GM12865 (cell line): ENCODE data around the gene E2F1.

Experiments
- DNase-seq: peaks from one replicate; pipeline ENCODE4 v3.0.0; 2010; ENCODE audit warnings: low read depth
- H3K4me3 ChIP-seq: 2 replicates; pipeline ENCODE4 v1.5.1; 2011; ENCODE audit warnings: mild to moderate bottlenecking, low read depth, low read length, control low read depth
- TF ChIP-seq, protein P1 (sequence below): IDR thresholded peaks from 2 replicates; pipeline ENCODE4 v1.5.1; 2011; ENCODE audit warnings: low read length, control low read depth, low read depth, inconsistent platforms; ENCODE audit not compliant: insufficient read depth; ENCODE audit errors: missing control alignments

The E2F1 gene

DNA sequence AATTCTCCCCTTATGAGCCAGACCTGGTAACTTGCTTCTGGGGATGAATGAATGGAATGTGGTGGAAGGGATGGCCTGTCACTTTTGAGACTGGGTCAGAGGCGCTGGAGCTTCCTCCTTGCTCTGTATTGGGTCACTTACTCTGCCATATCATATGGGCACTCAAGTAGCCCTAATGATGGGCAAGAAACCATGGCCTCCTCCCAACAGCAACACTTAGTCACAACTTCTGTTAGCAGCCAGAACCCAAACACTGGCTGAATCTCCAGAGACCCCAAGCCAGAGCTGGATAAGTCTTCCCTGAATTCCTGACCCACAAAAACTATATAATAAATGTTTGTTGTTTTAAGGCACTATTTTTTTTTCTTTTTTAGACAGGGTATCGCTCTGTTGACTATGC, 5.5 kb downstream of the E2F1 start:
- no peak for DNase-seq
- no peak overlapping the region for H3K4me3 ChIP-seq
- TF ChIP-seq, protein P1, sequence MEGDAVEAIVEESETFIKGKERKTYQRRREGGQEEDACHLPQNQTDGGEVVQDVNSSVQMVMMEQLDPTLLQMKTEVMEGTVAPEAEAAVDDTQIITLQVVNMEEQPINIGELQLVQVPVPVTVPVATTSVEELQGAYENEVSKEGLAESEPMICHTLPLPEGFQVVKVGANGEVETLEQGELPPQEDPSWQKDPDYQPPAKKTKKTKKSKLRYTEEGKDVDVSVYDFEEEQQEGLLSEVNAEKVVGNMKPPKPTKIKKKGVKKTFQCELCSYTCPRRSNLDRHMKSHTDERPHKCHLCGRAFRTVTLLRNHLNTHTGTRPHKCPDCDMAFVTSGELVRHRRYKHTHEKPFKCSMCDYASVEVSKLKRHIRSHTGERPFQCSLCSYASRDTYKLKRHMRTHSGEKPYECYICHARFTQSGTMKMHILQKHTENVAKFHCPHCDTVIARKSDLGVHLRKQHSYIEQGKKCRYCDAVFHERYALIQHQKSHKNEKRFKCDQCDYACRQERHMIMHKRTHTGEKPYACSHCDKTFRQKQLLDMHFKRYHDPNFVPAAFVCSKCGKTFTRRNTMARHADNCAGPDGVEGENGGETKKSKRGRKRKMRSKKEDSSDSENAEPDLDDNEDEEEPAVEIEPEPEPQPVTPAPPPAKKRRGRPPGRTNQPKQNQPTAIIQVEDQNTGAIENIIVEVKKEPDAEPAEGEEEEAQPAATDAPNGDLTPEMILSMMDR = no peak

DNA sequence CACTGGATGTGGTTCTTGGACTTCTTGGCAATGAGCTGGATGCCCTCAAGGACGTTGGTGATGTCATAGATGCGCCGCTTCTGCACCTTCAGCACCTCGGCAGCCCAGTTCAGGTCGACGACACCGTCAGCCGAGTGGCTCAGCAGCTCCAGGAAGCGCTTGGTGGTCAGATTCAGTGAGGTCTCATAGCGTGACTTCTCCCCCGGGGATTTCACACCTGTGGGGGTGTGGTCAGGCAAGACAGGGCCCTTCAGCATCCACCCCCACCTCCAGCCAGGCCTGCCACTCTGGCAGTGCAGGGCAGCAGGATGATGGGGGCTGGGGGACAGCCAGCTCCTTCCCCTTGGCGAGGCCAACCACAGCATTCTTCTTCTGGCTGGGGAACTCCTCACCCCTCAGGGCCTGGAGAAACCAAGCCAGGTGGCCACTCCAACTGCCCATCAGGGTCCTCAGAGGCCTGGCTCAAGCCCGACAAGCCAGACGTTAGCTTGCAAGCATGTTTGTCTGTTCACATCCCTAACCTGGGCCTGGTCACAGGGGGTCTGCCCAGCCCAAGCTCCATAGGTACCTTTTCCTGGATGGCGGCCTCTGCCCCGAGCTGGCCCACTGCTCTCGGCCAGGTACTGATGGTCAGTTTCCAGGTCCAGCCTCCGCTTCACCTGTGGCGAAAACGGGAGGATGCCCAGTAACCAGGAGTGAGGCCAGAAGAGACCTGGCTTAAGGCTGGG, 6.3 kb downstream of the E2F1 start:
- peak; percentile 78 for DNase-seq
- TF ChIP-seq, protein P1 = no peak
- H3K4me3 ChIP-seq = no peak overlapping the region

DNA sequence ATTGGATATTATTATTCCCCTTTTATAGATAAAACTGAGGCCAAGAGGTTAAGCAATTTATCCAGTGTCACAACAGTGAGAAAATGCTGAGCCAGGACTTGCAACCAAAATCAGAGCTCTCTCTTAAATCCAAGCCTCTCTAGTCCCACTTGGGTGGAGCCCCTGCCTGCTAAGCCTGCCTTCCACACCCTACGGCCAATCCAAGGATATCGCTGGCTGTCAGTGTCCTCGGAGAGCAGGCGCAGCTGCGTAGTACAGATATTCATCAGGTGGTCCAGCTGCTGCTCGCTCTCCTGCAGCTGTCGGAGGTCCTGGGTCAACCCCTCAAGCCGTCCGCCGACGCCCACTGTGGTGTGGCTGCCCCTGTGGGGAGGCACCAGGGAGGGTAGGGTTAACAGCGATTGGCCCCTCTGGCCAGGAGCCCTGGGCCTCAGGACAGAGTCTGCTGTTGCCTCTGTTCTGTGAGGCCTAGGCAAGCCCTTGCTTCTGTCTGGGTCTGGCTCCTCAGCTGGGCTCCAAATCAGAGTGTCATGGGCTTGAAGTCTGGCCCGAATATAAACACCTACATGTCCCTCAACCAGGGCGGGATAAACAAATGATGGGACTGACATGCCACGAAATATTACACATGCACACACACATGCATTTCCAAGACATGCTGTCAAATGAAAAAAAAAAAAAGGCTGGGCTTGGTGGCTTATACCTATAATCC, 8.0 kb downstream of the E2F1 start:
- TF ChIP-seq, protein P1 = no peak
- DNase-seq = no peak
- H3K4me3 ChIP-seq = no peak overlapping the region

DNA sequence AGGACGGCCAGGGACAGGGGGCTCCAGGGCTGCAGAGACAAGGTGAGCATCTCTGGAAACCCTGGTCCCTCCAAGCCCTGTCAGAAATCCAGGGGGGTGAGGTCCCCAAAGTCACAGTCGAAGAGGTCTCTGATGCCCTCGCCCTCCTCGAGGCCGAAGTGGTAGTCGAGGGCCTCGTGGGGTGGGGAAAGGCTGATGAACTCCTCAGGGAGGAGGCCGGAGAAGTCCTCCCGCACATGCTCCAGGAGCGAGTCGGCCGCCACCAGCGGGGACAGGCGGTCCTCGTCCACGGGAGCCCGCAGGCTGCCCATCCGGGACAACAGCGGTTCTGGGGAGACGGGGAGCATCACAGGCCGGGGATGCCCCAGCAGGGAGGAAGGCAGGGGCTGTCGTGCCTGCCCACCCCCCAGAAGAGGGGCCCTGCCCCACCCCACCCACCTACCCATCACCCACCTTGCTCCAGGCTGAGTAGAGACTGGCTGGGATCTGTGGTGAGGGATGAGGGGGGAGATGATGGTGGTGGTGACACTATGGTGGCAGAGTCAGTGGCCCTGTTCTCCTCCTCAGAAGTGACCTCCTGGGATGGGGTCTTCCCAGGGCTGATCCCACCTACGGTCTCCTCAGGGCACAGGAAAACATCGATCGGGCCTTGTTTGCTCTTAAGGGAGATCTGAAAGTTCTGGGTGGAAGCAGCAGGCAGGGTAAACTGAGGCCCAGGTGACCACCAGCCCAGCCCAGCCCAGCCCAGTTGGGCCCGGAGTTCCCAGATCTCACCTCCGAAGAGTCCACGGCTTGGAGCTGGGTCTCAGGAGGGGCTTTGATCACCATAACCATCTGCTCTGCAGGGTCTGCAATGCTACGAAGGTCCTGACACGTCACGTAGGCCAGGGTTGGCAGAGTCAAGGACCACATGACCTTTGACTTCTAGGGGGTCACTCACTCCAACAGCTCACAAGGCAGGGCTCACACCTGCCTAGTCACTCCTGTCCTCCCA, 9.2 kb downstream of the E2F1 start:
- no peak for DNase-seq
- TF ChIP-seq, protein P1 = no peak
- no peak overlapping the region for H3K4me3 ChIP-seq

DNA sequence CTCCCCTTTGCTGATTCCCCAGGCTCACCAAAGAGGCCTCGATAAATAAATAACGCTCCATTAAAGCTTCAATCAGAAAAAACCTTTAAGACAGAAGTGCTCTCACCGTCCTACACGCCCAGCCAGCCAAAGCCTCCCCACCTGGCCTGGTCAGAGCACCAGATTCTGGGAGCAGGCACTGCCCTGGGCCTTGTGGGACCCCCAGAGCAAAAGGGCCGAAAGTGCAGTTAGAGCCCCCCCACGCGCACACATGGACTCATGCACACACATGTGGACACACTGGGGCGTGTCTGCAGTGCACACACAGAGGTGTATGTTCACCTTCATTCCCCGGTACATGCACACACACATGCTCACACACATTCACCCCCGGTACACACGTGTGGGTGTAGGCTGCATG, 10.1 kb downstream of the E2F1 start:
- DNase-seq = no peak
- TF ChIP-seq, protein P1 = no peak
- no peak overlapping the region for H3K4me3 ChIP-seq

DNA sequence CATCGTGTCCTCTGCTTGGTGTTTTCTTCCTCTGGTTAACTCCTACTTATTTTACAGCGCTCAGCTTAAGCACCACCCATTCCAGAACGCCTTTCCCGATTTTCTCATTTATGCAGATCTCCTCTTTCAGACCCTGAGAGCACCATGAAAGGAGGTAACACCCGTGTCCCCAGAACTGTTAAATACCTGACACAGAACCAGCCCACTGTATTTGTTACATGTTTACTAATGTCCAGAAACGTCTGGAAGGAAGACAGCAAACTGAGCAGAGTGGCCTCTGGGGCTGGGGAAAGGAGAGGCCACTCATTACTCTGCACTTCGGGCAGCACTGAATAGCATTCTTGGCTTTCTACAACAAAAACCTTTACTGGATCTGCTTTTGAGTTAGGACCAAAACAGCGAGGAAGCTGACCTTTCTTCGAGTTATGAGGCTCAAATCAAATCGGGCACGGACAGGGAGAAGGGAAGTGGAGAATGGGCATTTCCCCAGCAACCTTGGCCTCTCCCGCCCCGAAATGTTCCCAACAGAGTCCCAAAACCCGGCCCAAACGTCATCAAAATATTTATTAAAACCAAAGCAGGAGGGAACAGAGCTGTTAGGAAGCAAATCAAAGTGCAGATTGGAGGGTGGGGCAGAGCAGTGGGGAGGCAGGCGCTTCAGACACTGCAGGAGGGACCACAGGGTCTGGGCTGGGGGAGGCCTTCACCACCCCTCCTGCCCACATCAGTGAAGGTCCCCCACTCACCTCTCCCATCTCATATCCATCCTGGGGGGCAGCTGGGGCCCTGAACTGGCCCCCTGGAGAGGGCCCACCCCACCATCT, 10.8 kb downstream of the E2F1 start:
- no peak overlapping the region for H3K4me3 ChIP-seq
- TF ChIP-seq, protein P1 = no peak
- no peak for DNase-seq
